ENCODE measurements around the gene HIBCH. TPM values are rescaled to one million over a fixed set of nuclear protein-coding genes. Genes with fewer than 3 reads are reported as not detected.

The HIBCH gene
- total RNA-seq, 1 experiment from 2014 or later: 24.7 TPM

- no peak for TF ChIP-seq SP1 (IDR thresholded peaks at IDR 0.05; ENCODE audit: low read depth)
- no peak for TF ChIP-seq CBX3 (IDR thresholded peaks at IDR 0.05; ENCODE audit: low read depth)
- TF ChIP-seq EZH2 (IDR thresholded peaks at IDR 0.05): no peak
- TF ChIP-seq CEBPB (IDR thresholded peaks at IDR 0.05; ENCODE audit: low read depth): no peak
- no peak for TF ChIP-seq ZBTB33 (IDR thresholded peaks at IDR 0.05; ENCODE audit: extremely low read depth, insufficient replicate concordance, low read length)
- no peak for TF ChIP-seq REST (IDR thresholded peaks at IDR 0.05; ENCODE audit: low read depth)
- no peak for TF ChIP-seq CTCF (IDR thresholded peaks at IDR 0.05 in 2 of 3, conservative IDR thresholded peaks at IDR 0.05 in 1 of 3; ENCODE audit: borderline replicate concordance in 1 of 3, insufficient read depth in 1 of 3, low read depth in 2 of 3, low read length in 2 of 3)
- no peak for TF ChIP-seq EGR1 (IDR thresholded peaks at IDR 0.05; ENCODE audit: low read depth)
- TF ChIP-seq ZNF274 (IDR thresholded peaks at IDR 0.05; ENCODE audit: low read depth, low read length): no peak
- no peak for TF ChIP-seq SRF (IDR thresholded peaks at IDR 0.05; ENCODE audit: low read depth)
- no peak for TF ChIP-seq POLR2AphosphoS5 (IDR thresholded peaks at IDR 0.05; ENCODE audit: low read depth, low read length)
- TF ChIP-seq ZFX (IDR thresholded peaks at IDR 0.05): no peak
- no peak for TF ChIP-seq POLR2A (IDR thresholded peaks at IDR 0.05; ENCODE audit: borderline replicate concordance, extremely low read depth, insufficient read depth, insufficient read length)
- no peaks in the 10 kb centered on the region for H4K20me1 ChIP-seq (ENCODE audit: insufficient read depth)
- ChIA-PET RAD21 (ENCODE audit: low non-redundant PET in 1 of 2, low total read pairs in 2 of 2, uncharacterized antibody in 2 of 2, unreplicated experiment in 2 of 2) (no interaction called here), POLR2A (no interaction called here), CTCF (no interaction called here)
- H3K9me3 ChIP-seq (ENCODE audit: control insufficient read depth in 1 of 2, insufficient read depth in 1 of 2, low read depth in 1 of 2, low read length in 2 of 2): no peaks in the 10 kb centered on the region
- H3K4me2 ChIP-seq (ENCODE audit: low read length): no peak overlapping the region
- H3K27ac ChIP-seq (ENCODE audit: low read depth, low read length): no peak overlapping the region
- no peak overlapping the region for H3K4me3 ChIP-seq (replicated peaks in 1 of 2; ENCODE audit: low read depth in 1 of 2, low read length in 2 of 2)
- H3K27me3 ChIP-seq (ENCODE audit: insufficient read depth, low read length): no peaks in the 10 kb centered on the region
- DNase-seq (ENCODE audit: low read depth, low spot score): no peak
- no peak overlapping the region for H2AFZ ChIP-seq (ENCODE audit: low read depth, low read length, poor library complexity, severe bottlenecking)
- ATAC-seq: no peak
- H3K79me2 ChIP-seq (ENCODE audit: insufficient read depth, low read length): no peaks in the 10 kb centered on the region
- intact Hi-C loops (cut with micrococcal nuclease): no loop called here
- no peaks in the 10 kb centered on the region for H3K36me3 ChIP-seq (ENCODE audit: control insufficient read depth in 1 of 2, insufficient read depth in 2 of 2, low read length in 2 of 2)
- no peak overlapping the region for H3K9ac ChIP-seq (ENCODE audit: low read length)
- H3K4me1 ChIP-seq (ENCODE audit: control insufficient read depth in 1 of 2, insufficient read depth in 2 of 2, low read length in 2 of 2): no peaks in the 10 kb centered on the region
- no TSS peak for BruUV-seq (replicated peaks)
- no peaks in the 10 kb centered on the region for H3K9me2 ChIP-seq (ENCODE audit: insufficient read depth)
Measured at GRCh38 chr2:190250421-190250820, 69.2 kb downstream of the HIBCH start.

Data from HCT116 (cell line).